Measurements from ENCODE around the gene UBE3A. TPM values are rescaled to one million over a fixed set of nuclear protein-coding genes. Genes with fewer than 3 reads are reported as not detected.
"Not testable (repeated sequence)": the region's sequence is repeated elsewhere in the genome, so short reads cannot be mapped to it uniquely, and the experiment has no call there.

Gene UBE3A
- total RNA-seq, 1 donor from 2014 or later: 93.1 TPM

GRCh38 chr15:25464784-25465183 is 26.0 kb upstream of the UBE3A start:
- Histone ChIP-seq H3K4me1 (no peaks in the 10 kb centered on the region), H3K9me3 (no peaks in the 10 kb centered on the region), H3K27me3 (no peaks in the 10 kb centered on the region), H3K36me3 (no peaks in the 10 kb centered on the region), H3K4me3 (no peak overlapping the region), H3K27ac (no peak overlapping the region)
- ATAC-seq (no peak), DNase-seq (no peak)
- intact Hi-C loops (cut with DNase I): no loop called here
- TF ChIP-seq, protein P1, sequence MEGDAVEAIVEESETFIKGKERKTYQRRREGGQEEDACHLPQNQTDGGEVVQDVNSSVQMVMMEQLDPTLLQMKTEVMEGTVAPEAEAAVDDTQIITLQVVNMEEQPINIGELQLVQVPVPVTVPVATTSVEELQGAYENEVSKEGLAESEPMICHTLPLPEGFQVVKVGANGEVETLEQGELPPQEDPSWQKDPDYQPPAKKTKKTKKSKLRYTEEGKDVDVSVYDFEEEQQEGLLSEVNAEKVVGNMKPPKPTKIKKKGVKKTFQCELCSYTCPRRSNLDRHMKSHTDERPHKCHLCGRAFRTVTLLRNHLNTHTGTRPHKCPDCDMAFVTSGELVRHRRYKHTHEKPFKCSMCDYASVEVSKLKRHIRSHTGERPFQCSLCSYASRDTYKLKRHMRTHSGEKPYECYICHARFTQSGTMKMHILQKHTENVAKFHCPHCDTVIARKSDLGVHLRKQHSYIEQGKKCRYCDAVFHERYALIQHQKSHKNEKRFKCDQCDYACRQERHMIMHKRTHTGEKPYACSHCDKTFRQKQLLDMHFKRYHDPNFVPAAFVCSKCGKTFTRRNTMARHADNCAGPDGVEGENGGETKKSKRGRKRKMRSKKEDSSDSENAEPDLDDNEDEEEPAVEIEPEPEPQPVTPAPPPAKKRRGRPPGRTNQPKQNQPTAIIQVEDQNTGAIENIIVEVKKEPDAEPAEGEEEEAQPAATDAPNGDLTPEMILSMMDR (IDR thresholded peaks at IDR 0.05): no peak

DNA sequence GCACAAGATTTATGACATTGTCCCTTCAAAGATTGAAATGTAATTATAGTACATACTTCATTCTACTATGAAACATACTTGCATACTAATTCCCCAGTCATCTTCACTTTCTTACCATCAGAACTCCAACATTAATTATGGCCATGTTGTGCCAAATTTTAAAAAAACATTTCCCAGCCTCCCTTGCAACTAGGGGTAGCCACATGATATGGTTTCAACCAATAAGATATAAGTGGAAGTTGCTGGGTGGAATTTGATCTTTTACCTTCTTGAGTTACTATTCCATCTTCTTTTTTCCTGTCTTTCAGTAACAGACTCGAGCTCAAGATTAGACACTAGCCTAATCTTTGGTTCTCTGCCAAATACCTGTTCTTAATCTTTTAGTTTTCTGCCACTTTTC is 25.6 kb upstream of the UBE3A start:
- Histone ChIP-seq H3K36me3 (no peaks in the 10 kb centered on the region), H3K27ac (no peak overlapping the region), H3K9me3 (no peaks in the 10 kb centered on the region), H3K4me3 (no peak overlapping the region), H3K4me1 (no peaks in the 10 kb centered on the region), H3K27me3 (no peaks in the 10 kb centered on the region)
- intact Hi-C loops (cut with DNase I): no loop called here
- ATAC-seq (no peak), DNase-seq (no peak)
- TF ChIP-seq, protein P1 (IDR thresholded peaks at IDR 0.05): no peak

DNA sequence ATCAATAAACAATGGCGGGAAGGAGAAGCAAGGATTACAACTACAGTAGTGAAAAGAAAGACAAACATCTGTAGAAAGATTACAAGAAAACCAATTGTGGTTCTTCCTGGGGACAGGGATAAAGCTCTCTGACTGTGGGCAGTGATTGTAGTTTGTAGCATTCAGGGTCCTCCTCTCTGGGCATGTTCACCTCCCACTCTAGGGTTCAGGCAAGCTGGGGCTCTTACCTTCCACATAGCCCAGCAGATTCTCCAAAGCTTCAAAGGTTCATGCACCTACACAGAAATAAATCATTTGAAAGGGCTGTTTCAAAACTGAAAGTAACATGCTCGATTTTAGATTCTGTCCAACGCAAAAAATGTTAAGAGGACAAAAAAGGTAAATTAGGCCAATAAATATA is 17.4 kb upstream of the UBE3A start:
- Histone ChIP-seq H3K4me1 (no peaks in the 10 kb centered on the region), H3K9me3 (no peaks in the 10 kb centered on the region), H3K27me3 (no peaks in the 10 kb centered on the region), H3K27ac (no peak overlapping the region), H3K36me3 (no peaks in the 10 kb centered on the region), H3K4me3 (no peak overlapping the region)
- no peak for ATAC-seq
- TF ChIP-seq, protein P1 (IDR thresholded peaks at IDR 0.05): no peak
- DNase-seq: no peak
- intact Hi-C loops (cut with DNase I): no loop called here

DNA sequence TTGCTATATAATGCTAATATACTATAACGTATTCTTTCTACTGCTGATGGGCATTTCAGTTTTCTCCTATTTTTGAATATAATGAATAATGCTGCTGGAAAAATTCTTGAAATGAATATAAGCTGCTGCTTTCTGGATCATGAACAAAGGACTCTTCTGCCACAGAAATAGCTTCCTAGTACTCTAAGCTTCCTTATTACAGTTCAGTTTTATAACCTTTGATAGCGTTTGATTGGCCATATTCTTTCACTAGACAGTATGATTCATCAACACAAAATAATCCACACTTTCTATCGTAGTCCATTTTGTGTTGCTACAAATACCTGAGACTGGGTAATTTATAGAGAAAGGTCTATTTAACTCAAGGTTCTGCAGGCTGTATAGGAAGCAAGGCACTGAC is 16.4 kb upstream of the UBE3A start:
- ATAC-seq (no peak), DNase-seq (no peak)
- intact Hi-C loops (cut with DNase I): no loop called here
- Histone ChIP-seq H3K27ac (no peak overlapping the region), H3K36me3 (no peaks in the 10 kb centered on the region), H3K27me3 (no peaks in the 10 kb centered on the region), H3K4me3 (no peak overlapping the region), H3K4me1 (no peaks in the 10 kb centered on the region), H3K9me3 (no peaks in the 10 kb centered on the region)
- TF ChIP-seq, protein P1 (IDR thresholded peaks at IDR 0.05): no peak

DNA sequence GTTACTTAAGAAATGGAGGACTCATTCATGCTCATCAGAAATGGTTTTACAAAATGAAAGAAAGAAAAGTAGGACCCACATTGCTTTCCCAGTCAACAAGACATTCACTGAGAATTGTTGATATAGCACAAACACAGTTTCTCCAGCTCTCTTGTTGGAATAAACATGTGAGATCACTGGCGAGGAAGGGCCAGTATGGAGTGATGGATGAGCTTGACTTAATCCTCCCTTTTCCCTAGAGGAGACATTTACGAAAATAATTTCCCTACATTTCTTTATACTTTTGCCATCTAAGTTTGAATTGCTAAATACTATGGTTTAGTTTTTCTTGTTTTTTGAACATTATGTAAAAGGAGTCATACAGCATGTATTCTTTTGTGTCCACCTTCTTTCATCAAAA is 15.9 kb upstream of the UBE3A start:
- Histone ChIP-seq H3K27ac (no peak overlapping the region), H3K36me3 (no peaks in the 10 kb centered on the region), H3K27me3 (no peaks in the 10 kb centered on the region), H3K4me1 (no peaks in the 10 kb centered on the region), H3K9me3 (no peaks in the 10 kb centered on the region), H3K4me3 (no peak overlapping the region)
- TF ChIP-seq, protein P1 (IDR thresholded peaks at IDR 0.05): no peak
- intact Hi-C loops (cut with DNase I): no loop called here
- DNase-seq: no peak
- no peak for ATAC-seq

GRCh38 chr15:25453246-25453645 is 14.4 kb upstream of the UBE3A start:
- H3K4me3 ChIP-seq; ATAC-seq; intact Hi-C loops (cut with DNase I): not testable (repeated sequence)

More at GRCh38 chr15:25453246-25453645, 14.4 kb upstream of the UBE3A start:
- H3K27ac ChIP-seq, DNase-seq, H3K4me1 ChIP-seq, H3K9me3 ChIP-seq, H3K36me3 ChIP-seq, H3K27me3 ChIP-seq: not testable (repeated sequence)

All from upper lobe of right lung (tissue), 1 donor.